Liver (tissue), 9 donors: Measurements from ENCODE around the gene NR6A1. TPM values are rescaled to one million over a fixed set of nuclear protein-coding genes. Genes with fewer than 3 reads are reported as not detected.

Source experiments
- DNase-seq: peaks from one replicate; pipeline ENCODE4 v3.0.0-alpha.2; 2017; ENCODE audit warnings: low spot score
- H3K27ac ChIP-seq, 2 donors: one replicate each; pipeline ENCODE4 v1.7.0; 2013; ENCODE audit warnings: inconsistent platforms in 2 of 2, low read length in 2 of 2, control low read depth in 1 of 2, low read depth in 1 of 2, mild to moderate bottlenecking in 1 of 2
- H3K27me3 ChIP-seq, 4 donors: one replicate each; pipeline versions ENCODE4 v1.6.1 to v1.7.0; 2013; ENCODE audit warnings: low read length in 3 of 4, inconsistent platforms in 1 of 4, mild to moderate bottlenecking in 1 of 4, moderate library complexity in 1 of 4; ENCODE audit not compliant: control insufficient read depth in 4 of 4, insufficient read depth in 4 of 4
- H3K36me3 ChIP-seq, 4 donors: one replicate each; pipeline versions ENCODE4 v1.6.1 to v1.7.0; 2013; ENCODE audit warnings: low read length in 3 of 4, mild to moderate bottlenecking in 3 of 4, low read depth in 1 of 4, moderate library complexity in 1 of 4; ENCODE audit not compliant: control insufficient read depth in 4 of 4, insufficient read depth in 3 of 4
- H3K4me1 ChIP-seq, 4 donors: one replicate each; pipeline versions ENCODE4 v1.6.1 to v1.7.0; 2013; ENCODE audit warnings: low read length in 3 of 4, mild to moderate bottlenecking in 3 of 4, moderate library complexity in 1 of 4; ENCODE audit not compliant: control insufficient read depth in 4 of 4, insufficient read depth in 4 of 4
- H3K4me3 ChIP-seq, 3 donors: one replicate each; pipeline versions ENCODE4 v1.6.1 to v1.7.0; 2013; ENCODE audit warnings: low read length in 3 of 3, control low read depth in 1 of 3, low read depth in 1 of 3, mild to moderate bottlenecking in 1 of 3
- H3K9ac ChIP-seq, 2 donors: one replicate each; pipeline ENCODE4 v1.7.0; 2013; ENCODE audit warnings: low read length in 2 of 2, mild to moderate bottlenecking in 2 of 2, moderate library complexity in 2 of 2, control low read depth in 1 of 2, low read depth in 1 of 2
- H3K9me3 ChIP-seq, 4 donors: one replicate each; pipeline versions ENCODE4 v1.6.1 to v1.7.0; 2013; ENCODE audit warnings: low read length in 3 of 4; ENCODE audit not compliant: control insufficient read depth in 4 of 4
- EGR1 ChIP-seq, 2 donors: IDR thresholded peaks; 2 replicates each; pipeline ENCODE4 v1.6.1; 2016 to 2018; ENCODE audit warnings: antibody characterized with exemption in 2 of 2, low read depth in 2 of 2
- FOXA1 ChIP-seq: IDR thresholded peaks from 2 replicates; pipeline ENCODE4 v1.6.1; 2016; ENCODE audit warnings: antibody characterized with exemption
- FOXA2 ChIP-seq: IDR thresholded peaks from 2 replicates; pipeline ENCODE4 v1.6.1; 2016; ENCODE audit warnings: antibody characterized with exemption
- GABPA ChIP-seq, 2 donors: IDR thresholded peaks in 1 of 2; conservative IDR thresholded peaks in 1 of 2; 2 replicates each; pipeline ENCODE4 v1.6.1; 2016; ENCODE audit warnings: antibody characterized with exemption in 2 of 2, mild to moderate bottlenecking in 1 of 2, moderate library complexity in 1 of 2
- HNF4A ChIP-seq, 2 donors: conservative IDR thresholded peaks; 2 replicates each; pipeline ENCODE4 v1.6.1; 2016; ENCODE audit warnings: antibody characterized with exemption in 2 of 2, mild to moderate bottlenecking in 2 of 2
- HNF4G ChIP-seq: IDR thresholded peaks from 2 replicates; pipeline ENCODE4 v1.6.1; 2016; ENCODE audit warnings: antibody characterized with exemption
- JUND ChIP-seq, 2 donors: IDR thresholded peaks; 2 replicates each; pipeline ENCODE4 v1.6.1; 2016; ENCODE audit warnings: antibody characterized with exemption in 2 of 2
- NR2F2 ChIP-seq: IDR thresholded peaks from 2 replicates; pipeline ENCODE4 v1.6.1; 2016; ENCODE audit warnings: antibody characterized with exemption
- RAD21 ChIP-seq, 2 donors: IDR thresholded peaks; 2 replicates each; pipeline ENCODE4 v1.6.1; 2016; ENCODE audit warnings: antibody characterized with exemption in 2 of 2, mild to moderate bottlenecking in 2 of 2
- RXRA ChIP-seq, 2 donors: IDR thresholded peaks; 2 replicates each; pipeline ENCODE4 v1.6.1; 2017 to 2018; ENCODE audit warnings: antibody characterized with exemption in 2 of 2, mild to moderate bottlenecking in 1 of 2
- SP1 ChIP-seq: IDR thresholded peaks from 2 replicates; pipeline ENCODE4 v1.6.1; 2018; ENCODE audit warnings: antibody characterized with exemption, mild to moderate bottlenecking
- TAF1 ChIP-seq: conservative IDR thresholded peaks from 2 replicates; pipeline ENCODE4 v1.6.1; 2016; ENCODE audit warnings: antibody characterized with exemption, mild to moderate bottlenecking
- YY1 ChIP-seq: IDR thresholded peaks from 2 replicates; pipeline ENCODE4 v1.6.1; 2016; ENCODE audit warnings: antibody characterized with exemption, mild to moderate bottlenecking
- WGBS: extraction: QIAGEN DNeasy Blood & Tissue Kit; methylation state at CpG from one replicate; pipeline ENCODE4 v1.1.7; 2013; 5-methylcytosine and 5-hydroxymethylcytosine counted together
- polyA plus RNA-seq, 2 donors: library from polyadenylated mRNA; stranded (reverse) in 1 of 2; unstranded in 1 of 2; fragments of 200-250 nt in 1 of 2; fragments of >200 nt in 1 of 2; fragmentation: Nextera tagmentation in 1 of 2; extraction: Ambion mirVana in 1 of 2; gene quantifications; one replicate each; pipeline versions ENCODE4 v1.2.1 to v1.2.3, GENCODE V29; 2013 to 2015
- total RNA-seq, 2 donors: library from RNA; depleted of rRNA; stranded (reverse); fragments of >200 nt; gene quantifications; one replicate each; pipeline ENCODE4 v1.2.3, GENCODE V29; 2014
- TF ChIP-seq, protein P1 (sequence below): fragments of 150-350 bp; IDR thresholded peaks from 2 replicates; pipeline ENCODE4 v1.5.1; 2017; ENCODE audit warnings: improper control_type of control experiment, low read depth, low read length; ENCODE audit not compliant: missing input control
- TF ChIP-seq, protein P2 (sequence below): IDR thresholded peaks from 2 replicates; pipeline ENCODE4 v1.6.1; 2016; ENCODE audit warnings: antibody characterized with exemption
- TF ChIP-seq, protein P3 (sequence below): IDR thresholded peaks from 2 replicates; pipeline ENCODE4 v1.6.1; 2016; ENCODE audit warnings: antibody characterized with exemption
- TF ChIP-seq, protein P4 (sequence below): IDR thresholded peaks from 2 replicates; pipeline ENCODE4 v1.6.1; 2016; ENCODE audit warnings: antibody characterized with exemption, mild to moderate bottlenecking
- donor health status: healthy.
- donor health status: healthy.
- donor health status: healthy.
- donor health status: healthy.
- donor health status: healthy.

The NR6A1 gene
- total and polyA plus RNA-seq, 4 donors, result 0.72 to 6.1 (median 2.1) TPM

DNA sequence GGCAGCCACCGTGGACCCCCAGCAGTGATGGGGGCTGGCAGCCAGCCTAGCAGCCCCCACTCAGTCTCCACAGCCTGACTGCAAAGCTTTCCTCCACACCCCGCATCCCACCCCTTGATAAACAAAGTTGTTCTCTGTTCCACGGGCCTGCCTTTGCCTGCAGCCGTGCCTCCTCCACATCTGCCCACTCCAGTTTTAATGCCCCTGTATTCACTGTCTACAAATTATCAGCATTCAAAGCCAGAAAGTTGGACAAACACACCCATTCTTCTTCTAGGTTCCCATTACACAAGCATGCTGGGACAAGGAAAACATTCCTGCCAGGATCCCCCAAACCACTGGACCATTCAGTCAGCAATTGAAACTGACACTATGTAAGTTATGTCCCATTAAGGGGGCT, 240.9 kb downstream of the NR6A1 start:
- Histone ChIP-seq H3K36me3 (peaks cover 4 to 5% (median 5%) of the 10 kb centered on the region in 4 donors), H3K4me1 (no peaks in the 10 kb centered on the region), H3K9ac (no peak overlapping the region), H3K4me3 (no peak overlapping the region), H3K9me3 (no peaks in the 10 kb centered on the region), H3K27ac (no peak overlapping the region), H3K27me3 (no peaks in the 10 kb centered on the region)
- DNase-seq, result no peak
- TF ChIP-seq, protein P1, sequence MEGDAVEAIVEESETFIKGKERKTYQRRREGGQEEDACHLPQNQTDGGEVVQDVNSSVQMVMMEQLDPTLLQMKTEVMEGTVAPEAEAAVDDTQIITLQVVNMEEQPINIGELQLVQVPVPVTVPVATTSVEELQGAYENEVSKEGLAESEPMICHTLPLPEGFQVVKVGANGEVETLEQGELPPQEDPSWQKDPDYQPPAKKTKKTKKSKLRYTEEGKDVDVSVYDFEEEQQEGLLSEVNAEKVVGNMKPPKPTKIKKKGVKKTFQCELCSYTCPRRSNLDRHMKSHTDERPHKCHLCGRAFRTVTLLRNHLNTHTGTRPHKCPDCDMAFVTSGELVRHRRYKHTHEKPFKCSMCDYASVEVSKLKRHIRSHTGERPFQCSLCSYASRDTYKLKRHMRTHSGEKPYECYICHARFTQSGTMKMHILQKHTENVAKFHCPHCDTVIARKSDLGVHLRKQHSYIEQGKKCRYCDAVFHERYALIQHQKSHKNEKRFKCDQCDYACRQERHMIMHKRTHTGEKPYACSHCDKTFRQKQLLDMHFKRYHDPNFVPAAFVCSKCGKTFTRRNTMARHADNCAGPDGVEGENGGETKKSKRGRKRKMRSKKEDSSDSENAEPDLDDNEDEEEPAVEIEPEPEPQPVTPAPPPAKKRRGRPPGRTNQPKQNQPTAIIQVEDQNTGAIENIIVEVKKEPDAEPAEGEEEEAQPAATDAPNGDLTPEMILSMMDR, result no peak
- TF ChIP-seq SP1, result no peak
- TF ChIP-seq FOXA2, result no peak
- no peak for TF ChIP-seq HNF4G
- TF ChIP-seq, protein P2, sequence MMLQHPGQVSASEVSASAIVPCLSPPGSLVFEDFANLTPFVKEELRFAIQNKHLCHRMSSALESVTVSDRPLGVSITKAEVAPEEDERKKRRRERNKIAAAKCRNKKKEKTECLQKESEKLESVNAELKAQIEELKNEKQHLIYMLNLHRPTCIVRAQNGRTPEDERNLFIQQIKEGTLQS, result no peak
- TF ChIP-seq NR2F2, result no peak
- TF ChIP-seq, protein P3, sequence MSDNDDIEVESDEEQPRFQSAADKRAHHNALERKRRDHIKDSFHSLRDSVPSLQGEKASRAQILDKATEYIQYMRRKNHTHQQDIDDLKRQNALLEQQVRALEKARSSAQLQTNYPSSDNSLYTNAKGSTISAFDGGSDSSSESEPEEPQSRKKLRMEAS, result no peak
- TF ChIP-seq, protein P4, sequence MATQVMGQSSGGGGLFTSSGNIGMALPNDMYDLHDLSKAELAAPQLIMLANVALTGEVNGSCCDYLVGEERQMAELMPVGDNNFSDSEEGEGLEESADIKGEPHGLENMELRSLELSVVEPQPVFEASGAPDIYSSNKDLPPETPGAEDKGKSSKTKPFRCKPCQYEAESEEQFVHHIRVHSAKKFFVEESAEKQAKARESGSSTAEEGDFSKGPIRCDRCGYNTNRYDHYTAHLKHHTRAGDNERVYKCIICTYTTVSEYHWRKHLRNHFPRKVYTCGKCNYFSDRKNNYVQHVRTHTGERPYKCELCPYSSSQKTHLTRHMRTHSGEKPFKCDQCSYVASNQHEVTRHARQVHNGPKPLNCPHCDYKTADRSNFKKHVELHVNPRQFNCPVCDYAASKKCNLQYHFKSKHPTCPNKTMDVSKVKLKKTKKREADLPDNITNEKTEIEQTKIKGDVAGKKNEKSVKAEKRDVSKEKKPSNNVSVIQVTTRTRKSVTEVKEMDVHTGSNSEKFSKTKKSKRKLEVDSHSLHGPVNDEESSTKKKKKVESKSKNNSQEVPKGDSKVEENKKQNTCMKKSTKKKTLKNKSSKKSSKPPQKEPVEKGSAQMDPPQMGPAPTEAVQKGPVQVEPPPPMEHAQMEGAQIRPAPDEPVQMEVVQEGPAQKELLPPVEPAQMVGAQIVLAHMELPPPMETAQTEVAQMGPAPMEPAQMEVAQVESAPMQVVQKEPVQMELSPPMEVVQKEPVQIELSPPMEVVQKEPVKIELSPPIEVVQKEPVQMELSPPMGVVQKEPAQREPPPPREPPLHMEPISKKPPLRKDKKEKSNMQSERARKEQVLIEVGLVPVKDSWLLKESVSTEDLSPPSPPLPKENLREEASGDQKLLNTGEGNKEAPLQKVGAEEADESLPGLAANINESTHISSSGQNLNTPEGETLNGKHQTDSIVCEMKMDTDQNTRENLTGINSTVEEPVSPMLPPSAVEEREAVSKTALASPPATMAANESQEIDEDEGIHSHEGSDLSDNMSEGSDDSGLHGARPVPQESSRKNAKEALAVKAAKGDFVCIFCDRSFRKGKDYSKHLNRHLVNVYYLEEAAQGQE, result no peak
- TF ChIP-seq JUND (IDR thresholded peaks at IDR 0.05), result no peak
- no peak for TF ChIP-seq RXRA (IDR thresholded peaks at IDR 0.05)
- no peak for TF ChIP-seq TAF1
- TF ChIP-seq EGR1 (IDR thresholded peaks at IDR 0.05; ENCODE audit: low read depth in 2 of 2), result no peak
- TF ChIP-seq FOXA1, result no peak
- no peak for TF ChIP-seq RAD21 (IDR thresholded peaks at IDR 0.05)
- no peak for TF ChIP-seq YY1
- TF ChIP-seq HNF4A (conservative IDR thresholded peaks at IDR 0.05), result no peak
- WGBS, result 92% methylated on average over 4 of the region's 4 CpGs

DNA sequence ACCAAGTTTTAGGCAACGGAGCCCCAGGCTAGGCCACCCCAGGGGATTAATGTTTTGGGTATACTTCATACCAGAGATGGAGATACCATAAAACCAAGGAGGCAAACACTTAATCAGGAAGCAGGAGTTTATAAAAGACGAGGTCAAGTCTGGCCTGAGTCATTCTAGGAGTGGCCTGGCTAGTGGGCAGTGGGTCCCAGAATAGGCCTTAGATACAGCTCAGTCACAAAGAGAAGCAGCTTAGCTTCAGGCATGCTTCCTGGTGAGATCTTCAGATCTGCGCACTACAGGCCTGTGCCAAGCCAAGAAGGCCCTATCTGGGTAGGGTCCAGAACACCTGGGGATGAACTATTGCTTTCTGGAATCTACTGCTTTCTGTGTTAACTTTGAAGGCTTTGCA, 243.3 kb downstream of the NR6A1 start:
- Histone ChIP-seq H3K4me1 (no peaks in the 10 kb centered on the region), H3K27ac (no peak overlapping the region), H3K9me3 (no peaks in the 10 kb centered on the region), H3K27me3 (no peaks in the 10 kb centered on the region), H3K36me3 (peaks cover 2 to 7% (median 4%) of the 10 kb centered on the region in 4 donors), H3K9ac (no peak overlapping the region), H3K4me3 (no peak overlapping the region)
- WGBS, result 90% methylated on average over 3 of the region's 3 CpGs
- DNase-seq, result no peak
- TF ChIP-seq RXRA (IDR thresholded peaks at IDR 0.05) (no peak), JUND (IDR thresholded peaks at IDR 0.05) (no peak), FOXA1 (no peak), FOXA2 (no peak), TAF1 (no peak), SP1 (no peak), GABPA (IDR thresholded peaks at IDR 0.05 in 1 of 2, conservative IDR thresholded peaks at IDR 0.05 in 1 of 2) (no peak), YY1 (no peak), HNF4G (no peak), EGR1 (IDR thresholded peaks at IDR 0.05; ENCODE audit: low read depth in 2 of 2) (no peak)
- TF ChIP-seq, protein P1, result no peak
- TF ChIP-seq, protein P4, result no peak
- TF ChIP-seq, protein P2, result no peak
